Suppressor macrophage treated with lipopolysaccharide for 4 hours (primary cell): ENCODE data around the gene LRRFIP1.
"Not testable (repeated sequence)": the region's sequence is repeated elsewhere in the genome, so short reads cannot be mapped to it uniquely, and the experiment has no call there.

Experiments
- DNase-seq: peaks from one replicate; pipeline ENCODE4 v3.0.0-alpha.2; 2020

The LRRFIP1 gene

GRCh38 chr2:237666606-237667005, 39.2 kb downstream of the LRRFIP1 start:
- DNase-seq, result no peak

- DNase-seq, result not testable (repeated sequence)
These were observed 39.7 kb downstream of the LRRFIP1 start for GRCh38 chr2:237667050-237667576.

GRCh38 chr2:237667893-237668292, 40.5 kb downstream of the LRRFIP1 start:
- no peak for DNase-seq

- DNase-seq, result no peak
These were observed 41.1 kb downstream of the LRRFIP1 start for GRCh38 chr2:237668440-237668839.

GRCh38 chr2:237669283-237669627, 41.9 kb downstream of the LRRFIP1 start:
- no peak for DNase-seq

GRCh38 chr2:237669628-237670392, 42.4 kb downstream of the LRRFIP1 start:
- no peak for DNase-seq

- no peak for DNase-seq
These were observed 43.3 kb downstream of the LRRFIP1 start for GRCh38 chr2:237670641-237671040.

GRCh38 chr2:237671466-237672138, 44.2 kb downstream of the LRRFIP1 start:
- DNase-seq, result no peak

GRCh38 chr2:237672731-237673129, 45.3 kb downstream of the LRRFIP1 start:
- DNase-seq, result no peak

GRCh38 chr2:237673130-237674001, 46.0 kb downstream of the LRRFIP1 start:
- peak; percentile 95 for DNase-seq

- peak; percentile 91 for DNase-seq
These were observed 47.4 kb downstream of the LRRFIP1 start for GRCh38 chr2:237674731-237675276.

- DNase-seq, result no peak
These were observed 47.9 kb downstream of the LRRFIP1 start for GRCh38 chr2:237675316-237675715.

GRCh38 chr2:237680702-237681478, 53.5 kb downstream of the LRRFIP1 start:
- no peak for DNase-seq

GRCh38 chr2:237682151-237682550, 54.8 kb downstream of the LRRFIP1 start:
- no peak for DNase-seq

GRCh38 chr2:237682856-237683670, 55.7 kb downstream of the LRRFIP1 start:
- DNase-seq, result no peak

GRCh38 chr2:237685408-237685807, 58.0 kb downstream of the LRRFIP1 start:
- no peak for DNase-seq

GRCh38 chr2:237686659-237687136, 59.3 kb downstream of the LRRFIP1 start:
- peak; percentile 73 for DNase-seq

GRCh38 chr2:237688081-237688480, 60.7 kb downstream of the LRRFIP1 start:
- no peak for DNase-seq

- not testable (repeated sequence) for DNase-seq
These were observed 61.2 kb downstream of the LRRFIP1 start for GRCh38 chr2:237688541-237688940.

- DNase-seq, result no peak
These were observed 62.1 kb downstream of the LRRFIP1 start for GRCh38 chr2:237689336-237690131.
